Femur (tissue), 1 donor: ENCODE data around the gene FGR.

ENCODE experiments used
- DNase-seq: peaks from one replicate; pipeline ENCODE4 v3.0.0-alpha.2; 2017

Gene FGR

GRCh38 chr1:27564710-27565649, 70.0 kb downstream of the FGR start:
- DNase-seq, result peak; percentile 78

- peak; percentile 27 for DNase-seq
Measured at GRCh38 chr1:27563591-27564471, 71.2 kb downstream of the FGR start.

GRCh38 chr1:27563341-27563590, 71.7 kb downstream of the FGR start:
- peak; percentile 34 for DNase-seq

- DNase-seq, result no peak
Measured at GRCh38 chr1:27562534-27563340, 72.2 kb downstream of the FGR start.
